Ammon's horn (tissue), 1 donor: ENCODE data around the gene SNX19.
A peak's percentile ranks its signal among the peaks of the same experiment; 100 is the strongest.
"Not testable (repeated sequence)": the region's sequence is repeated elsewhere in the genome, so short reads cannot be mapped to it uniquely, and the experiment has no call there.

Source experiments
- DNase-seq: peaks from one replicate; pipeline ENCODE4 v3.0.0-alpha.2; 2016; ENCODE audit warnings: low spot score

SNX19 gene

GRCh38 chr11:130873761-130874160 is 42.5 kb downstream of the SNX19 start:
- no peak for DNase-seq

- DNase-seq: no peak
Observed at GRCh38 chr11:130872981-130873380, 43.3 kb downstream of the SNX19 start.

- no peak for DNase-seq
Observed at GRCh38 chr11:130872513-130872912, 43.8 kb downstream of the SNX19 start.

GRCh38 chr11:130872102-130872501 is 44.2 kb downstream of the SNX19 start:
- no peak for DNase-seq

- no peak for DNase-seq
Observed at GRCh38 chr11:130871616-130872015, 44.7 kb downstream of the SNX19 start.

- DNase-seq: peak; percentile 19
Observed at GRCh38 chr11:130868721-130869390, 47.4 kb downstream of the SNX19 start.

GRCh38 chr11:130868086-130868710 is 48.1 kb downstream of the SNX19 start:
- no peak for DNase-seq

GRCh38 chr11:130866831-130867230 is 49.4 kb downstream of the SNX19 start:
- DNase-seq: no peak

GRCh38 chr11:130865774-130866114 is 50.5 kb downstream of the SNX19 start:
- DNase-seq: no peak

- no peak for DNase-seq
Observed at GRCh38 chr11:130865091-130865773, 51.0 kb downstream of the SNX19 start.

- peak; percentile 95 for DNase-seq
Observed at GRCh38 chr11:130861902-130862860, 54.1 kb downstream of the SNX19 start.

GRCh38 chr11:130861283-130861682 is 55.0 kb downstream of the SNX19 start:
- no peak for DNase-seq

GRCh38 chr11:130859886-130860285 is 56.4 kb downstream of the SNX19 start:
- DNase-seq: no peak

- DNase-seq: no peak
Observed at GRCh38 chr11:130858215-130858614, 58.1 kb downstream of the SNX19 start.

GRCh38 chr11:130855707-130856106 is 60.6 kb downstream of the SNX19 start:
- DNase-seq: not testable (repeated sequence)

- DNase-seq: no peak
Observed at GRCh38 chr11:130854483-130854882, 61.8 kb downstream of the SNX19 start.

- no peak for DNase-seq
Observed at GRCh38 chr11:130852589-130852988, 63.7 kb downstream of the SNX19 start.

GRCh38 chr11:130850185-130850944 is 65.9 kb downstream of the SNX19 start:
- no peak for DNase-seq

- DNase-seq: no peak
Observed at GRCh38 chr11:130849215-130849568, 67.1 kb downstream of the SNX19 start.

GRCh38 chr11:130848361-130849214 is 67.7 kb downstream of the SNX19 start:
- no peak for DNase-seq

- no peak for DNase-seq
Observed at GRCh38 chr11:130847517-130847916, 68.8 kb downstream of the SNX19 start.
